IPS DF 6.9 (cell line): ENCODE measurements around the gene PHACTR3.

Experiments used
- DNase-seq: peaks from one replicate; pipeline ENCODE4 v3.0.0-alpha.2; 2013; ENCODE audit warnings: low read depth, low spot score
- H3K27ac ChIP-seq: one replicate; pipeline ENCODE4 v1.5.1; 2013; ENCODE audit warnings: low read length, control low read depth
- H3K27me3 ChIP-seq: 2 replicates; pipeline ENCODE4 v1.6.1; 2013; ENCODE audit warnings: mild to moderate bottlenecking, low read length; ENCODE audit not compliant: control insufficient read depth, insufficient read depth
- H3K36me3 ChIP-seq: 2 replicates; pipeline ENCODE4 v1.6.1; 2013; ENCODE audit warnings: low read length; ENCODE audit not compliant: control insufficient read depth, insufficient read depth
- H3K4me1 ChIP-seq: 2 replicates; pipeline ENCODE4 v1.6.1; 2013; ENCODE audit warnings: low read length; ENCODE audit not compliant: control insufficient read depth, insufficient read depth
- H3K4me3 ChIP-seq: 2 replicates; pipeline ENCODE4 v1.5.1; 2013; ENCODE audit warnings: mild to moderate bottlenecking, low read length
- H3K9me3 ChIP-seq: 2 replicates; pipeline ENCODE4 v1.6.1; 2013; ENCODE audit warnings: low read length, inconsistent platforms; ENCODE audit not compliant: control insufficient read depth, insufficient read depth
- whole genome bisulfite sequencing: extraction: QIAGEN DNeasy Blood & Tissue Kit; methylation state at CpG from one replicate; pipeline ENCODE4 v1.1.7; 2013; ENCODE audit warnings: mixed read lengths, missing lambda C conversion rate; ENCODE audit not compliant: insufficient read length, insufficient coverage; 5-methylcytosine and 5-hydroxymethylcytosine counted together

PHACTR3 gene

GRCh38 chr20:59632541-59633113 lies 28.3 kb downstream of the PHACTR3 start:
- H3K9me3 ChIP-seq, result peaks cover 31% of the 10 kb centered on the region
- H3K36me3 ChIP-seq, result no peaks in the 10 kb centered on the region
- no peak for DNase-seq
- no peaks in the 10 kb centered on the region for H3K4me1 ChIP-seq
- no peaks in the 10 kb centered on the region for H3K27me3 ChIP-seq
- no CpG with 5 or more reads among the region's 8 CpGs for WGBS
- H3K4me3 ChIP-seq, result no peak overlapping the region
- no peak overlapping the region for H3K27ac ChIP-seq

DNA sequence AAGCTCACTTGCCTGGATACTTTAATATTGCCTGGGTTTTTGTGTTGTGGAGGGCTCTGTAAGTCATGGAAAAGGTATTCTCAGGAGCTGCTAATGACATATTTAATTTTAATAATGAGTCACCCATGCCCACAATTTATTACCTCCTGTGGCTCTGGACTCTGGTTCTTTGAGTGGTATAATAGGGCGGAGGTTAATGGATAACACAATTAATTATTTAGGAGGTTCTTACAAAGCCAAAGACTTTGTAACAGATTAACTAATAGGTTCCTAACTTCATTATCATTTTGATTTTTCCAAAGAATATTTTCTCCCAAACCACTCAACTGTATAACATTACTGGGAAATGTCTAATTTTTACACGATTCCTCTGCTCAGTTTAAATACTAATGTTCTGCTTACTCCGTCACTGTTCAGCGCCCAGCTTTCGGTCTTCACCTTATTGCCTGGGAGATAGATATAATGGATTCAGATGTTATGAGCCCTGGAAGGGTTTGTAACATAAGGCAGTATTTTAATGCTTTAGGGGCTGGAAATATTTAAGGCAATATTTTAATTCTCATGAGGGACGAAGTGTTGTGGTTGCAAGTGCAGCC lies 29.4 kb downstream of the PHACTR3 start:
- H3K27ac ChIP-seq, result no peak overlapping the region
- no peak for DNase-seq
- H3K36me3 ChIP-seq, result no peaks in the 10 kb centered on the region
- H3K9me3 ChIP-seq, result peaks cover 29% of the 10 kb centered on the region
- H3K27me3 ChIP-seq, result no peaks in the 10 kb centered on the region
- WGBS, result no CpG with 5 or more reads among the region's 6 CpGs
- no peaks in the 10 kb centered on the region for H3K4me1 ChIP-seq
- H3K4me3 ChIP-seq, result no peak overlapping the region

- no peak for DNase-seq
- Histone ChIP-seq H3K36me3 (no peaks in the 10 kb centered on the region), H3K9me3 (peaks cover 24% of the 10 kb centered on the region), H3K27me3 (no peaks in the 10 kb centered on the region), H3K4me3 (no peak overlapping the region), H3K27ac (no peak overlapping the region), H3K4me1 (no peaks in the 10 kb centered on the region)
- WGBS, result no CpG with 5 or more reads among the region's 18 CpGs
Observed at GRCh38 chr20:59634435-59635005, 30.2 kb downstream of the PHACTR3 start.

GRCh38 chr20:59636766-59637370 lies 32.5 kb downstream of the PHACTR3 start:
- DNase-seq, result no peak
- no peak overlapping the region for H3K4me3 ChIP-seq
- no peaks in the 10 kb centered on the region for H3K36me3 ChIP-seq
- H3K4me1 ChIP-seq, result no peaks in the 10 kb centered on the region
- no CpG with 5 or more reads among the region's 3 CpGs for WGBS
- no peak overlapping the region for H3K27ac ChIP-seq
- peaks cover 24% of the 10 kb centered on the region for H3K9me3 ChIP-seq
- no peaks in the 10 kb centered on the region; the same call in 1 of the 2 replicates for H3K27me3 ChIP-seq

GRCh38 chr20:59640267-59640666 lies 35.9 kb downstream of the PHACTR3 start:
- H3K27me3 ChIP-seq, result no peaks in the 10 kb centered on the region; the same call in 1 of the 2 replicates
- H3K4me1 ChIP-seq, result no peaks in the 10 kb centered on the region
- WGBS, result no CpG with 5 or more reads among the region's 5 CpGs
- H3K36me3 ChIP-seq, result no peaks in the 10 kb centered on the region
- DNase-seq, result no peak
- H3K4me3 ChIP-seq, result no peak overlapping the region
- H3K27ac ChIP-seq, result no peak overlapping the region
- peaks cover 22% of the 10 kb centered on the region for H3K9me3 ChIP-seq

- no peak for DNase-seq
- no peak overlapping the region for H3K27ac ChIP-seq
- WGBS, result no CpG with 5 or more reads among the region's 12 CpGs
- H3K4me3 ChIP-seq, result no peak overlapping the region
- no peaks in the 10 kb centered on the region; the same call in 1 of the 2 replicates for H3K27me3 ChIP-seq
- H3K36me3 ChIP-seq, result no peaks in the 10 kb centered on the region
- no peaks in the 10 kb centered on the region for H3K4me1 ChIP-seq
- H3K9me3 ChIP-seq, result peaks cover 20% of the 10 kb centered on the region
Observed at GRCh38 chr20:59643615-59644061, 39.3 kb downstream of the PHACTR3 start.

DNA sequence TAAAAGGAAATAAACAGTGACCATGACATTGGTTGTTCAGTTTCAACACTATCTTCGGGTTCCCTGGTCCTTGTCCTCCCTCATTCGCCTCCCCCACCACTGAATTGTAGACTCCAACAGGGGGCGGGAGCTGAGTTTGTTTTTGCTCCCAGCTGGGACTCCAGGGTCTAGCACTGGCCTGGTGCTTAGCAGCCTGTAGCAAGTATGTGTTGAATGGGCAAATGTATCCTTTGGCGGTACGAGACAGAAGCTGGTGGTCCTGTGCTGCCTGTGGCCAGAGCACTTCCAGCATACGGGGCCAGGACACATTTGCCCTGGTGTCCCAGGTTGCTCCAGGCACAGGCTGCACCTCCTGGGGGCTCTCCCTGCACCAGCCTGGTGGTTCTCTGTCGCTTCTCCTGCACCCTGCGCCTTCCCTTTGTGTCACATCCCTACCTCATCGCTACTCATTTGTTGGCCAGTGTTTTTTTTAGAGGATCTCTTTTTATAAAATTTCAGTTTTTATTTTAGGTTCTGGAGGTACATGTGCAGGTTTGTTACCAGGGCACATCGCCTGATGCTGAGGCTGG lies 40.1 kb downstream of the PHACTR3 start:
- H3K27ac ChIP-seq, result no peak overlapping the region
- DNase-seq, result no peak
- no peak overlapping the region for H3K4me3 ChIP-seq
- H3K9me3 ChIP-seq, result peaks cover 22% of the 10 kb centered on the region
- H3K4me1 ChIP-seq, result no peaks in the 10 kb centered on the region
- no CpG with 5 or more reads among the region's 10 CpGs for WGBS
- no peaks in the 10 kb centered on the region for H3K36me3 ChIP-seq
- H3K27me3 ChIP-seq, result no peaks in the 10 kb centered on the region; the same call in 1 of the 2 replicates

- no peak overlapping the region for H3K4me3 ChIP-seq
- H3K4me1 ChIP-seq, result no peaks in the 10 kb centered on the region
- DNase-seq, result no peak
- H3K9me3 ChIP-seq, result peaks cover 16% of the 10 kb centered on the region
- H3K36me3 ChIP-seq, result no peaks in the 10 kb centered on the region
- no peak overlapping the region for H3K27ac ChIP-seq
- H3K27me3 ChIP-seq, result no peaks in the 10 kb centered on the region; the same call in 1 of the 2 replicates
- no CpG with 5 or more reads among the region's 9 CpGs for WGBS
Observed at GRCh38 chr20:59645271-59645670, 40.9 kb downstream of the PHACTR3 start.

- DNase-seq, result no peak
- no peak overlapping the region for H3K4me3 ChIP-seq
- no CpG with 5 or more reads among the region's 7 CpGs for WGBS
- no peaks in the 10 kb centered on the region for H3K4me1 ChIP-seq
- no peaks in the 10 kb centered on the region; the same call in 1 of the 2 replicates for H3K27me3 ChIP-seq
- H3K36me3 ChIP-seq, result no peaks in the 10 kb centered on the region
- H3K9me3 ChIP-seq, result peaks cover 16% of the 10 kb centered on the region
- no peak overlapping the region for H3K27ac ChIP-seq
Observed at GRCh38 chr20:59645761-59646171, 41.4 kb downstream of the PHACTR3 start.

- WGBS, result no CpG with 5 or more reads among the region's 3 CpGs
- peaks cover 16% of the 10 kb centered on the region for H3K9me3 ChIP-seq
- H3K27me3 ChIP-seq, result no peaks in the 10 kb centered on the region; the same call in 1 of the 2 replicates
- DNase-seq, result no peak
- no peaks in the 10 kb centered on the region for H3K36me3 ChIP-seq
- no peak overlapping the region for H3K4me3 ChIP-seq
- no peak overlapping the region for H3K27ac ChIP-seq
- no peaks in the 10 kb centered on the region for H3K4me1 ChIP-seq
Observed at GRCh38 chr20:59646487-59646886, 42.1 kb downstream of the PHACTR3 start.
